SK-N-SH (cell line): ENCODE results near the gene MAP4K3. TPM values are rescaled to one million over a fixed set of nuclear protein-coding genes. Genes with fewer than 3 reads are reported as not detected.

ENCODE experiments used
- CTCF ChIA-PET: fragments of 300-600, 350-600 bp; formaldehyde crosslinking; extraction: SDS; loops from one replicate; lab custom pipeline; 2021; lab: Yijun Ruan, JAX
- POLR2A ChIA-PET: fragments of 350-600 bp; sonication (Branson Sonifier 250); formaldehyde crosslinking; extraction: SDS; loops from one replicate; lab custom pipeline; 2020; ENCODE audit warnings: antibody characterized with exemption, inconsistent platforms; lab: Yijun Ruan, JAX
- DNase-seq: peaks from one replicate; pipeline ENCODE4 v3.0.0; 2012
- H2AFZ ChIP-seq: fragments of 200-600 bp; sonication (generic); 2 replicates; pipeline ENCODE4 v1.8.1; 2016; ENCODE audit warnings: antibody characterized with exemption, mild to moderate bottlenecking, low read depth
- H3F3A ChIP-seq: fragments of 200-600 bp; sonication (generic); replicated peaks from 2 replicates; pipeline ENCODE3; 2016; ENCODE audit warnings: antibody characterized with exemption, mild to moderate bottlenecking; ENCODE audit not compliant: insufficient read depth
- H3K27ac ChIP-seq, 2 experiments: fragments of 200-500 bp in 1 of 2; fragments of 200-600 bp in 1 of 2; sonication (Bioruptor generic) in 1 of 2; sonication (generic), shearing (Covaris generic) in 1 of 2; 2 replicates each; pipeline versions ENCODE4 v1.5.1 to v1.6.1; 2014 to 2016; ENCODE audit warnings: low read depth in 2 of 2, inconsistent platforms in 1 of 2, low read length in 1 of 2, mild to moderate bottlenecking in 1 of 2, mixed read lengths in 1 of 2
- H3K27me3 ChIP-seq: fragments of 200-600 bp; sonication (generic), shearing (Covaris generic); 2 replicates; pipeline ENCODE4 v1.6.1; 2016; ENCODE audit warnings: mixed run types; ENCODE audit not compliant: insufficient read depth
- H3K36me3 ChIP-seq, 2 experiments: fragments of 200-500 bp in 1 of 2; fragments of 200-600 bp in 1 of 2; sonication (Bioruptor generic) in 1 of 2; sonication (generic) in 1 of 2; replicated peaks in 1 of 2; 2 replicates each; pipeline versions ENCODE3 to v1.5.1; 2014 to 2016; ENCODE audit warnings: low read length in 1 of 2, mild to moderate bottlenecking in 1 of 2; ENCODE audit not compliant: insufficient read depth in 2 of 2, control insufficient read depth in 1 of 2
- H3K4me1 ChIP-seq, 2 experiments: fragments of 200-500 bp in 1 of 2; fragments of 200-600 bp in 1 of 2; sonication (Bioruptor generic) in 1 of 2; sonication (generic), shearing (Covaris generic) in 1 of 2; 2 replicates each; pipeline versions ENCODE4 v1.5.1 to v1.6.1; 2014 to 2016; ENCODE audit warnings: low read depth in 1 of 2, low read length in 1 of 2, mixed run types in 1 of 2; ENCODE audit not compliant: insufficient read depth in 2 of 2, control insufficient read depth in 1 of 2
- H3K4me2 ChIP-seq: fragments of 200-600 bp; sonication (generic), shearing (Covaris generic); 2 replicates; pipeline ENCODE4 v1.6.1; 2017; ENCODE audit warnings: mixed run types
- H3K4me3 ChIP-seq, 2 experiments: fragments of 200-500 bp in 1 of 2; fragments of 200-600 bp in 1 of 2; sonication (Bioruptor generic) in 1 of 2; sonication (generic), shearing (Covaris generic) in 1 of 2; 2 replicates each; pipeline versions ENCODE4 v1.5.1 to v1.8.1; 2014 to 2016; ENCODE audit warnings: low read depth in 2 of 2, inconsistent platforms in 1 of 2, low read length in 1 of 2, mild to moderate bottlenecking in 1 of 2, mixed read lengths in 1 of 2, moderate library complexity in 1 of 2
- H3K79me2 ChIP-seq: fragments of 200-600 bp; sonication (generic); 2 replicates; pipeline ENCODE4 v1.8.1; 2017; ENCODE audit warnings: mild to moderate bottlenecking; ENCODE audit not compliant: insufficient read depth
- H3K9ac ChIP-seq: fragments of 200-600 bp; sonication (generic); 2 replicates; pipeline ENCODE4 v1.6.1; 2017; ENCODE audit warnings: mixed run types
- H3K9me2 ChIP-seq: fragments of 200-600 bp; sonication (generic); 2 replicates; pipeline ENCODE4 v1.6.1; 2017; ENCODE audit warnings: mixed run types
- H3K9me3 ChIP-seq: fragments of 200-600 bp; sonication (generic); 2 replicates; pipeline ENCODE4 v1.6.1; 2017; ENCODE audit warnings: mixed run types, mild to moderate bottlenecking, moderate library complexity
- H4K20me1 ChIP-seq: fragments of 200-600 bp; sonication (generic); 2 replicates; pipeline ENCODE4 v1.6.1; 2017; ENCODE audit warnings: mild to moderate bottlenecking, mixed run types; ENCODE audit not compliant: insufficient read depth
- CHD2 ChIP-seq: fragments of 150-350 bp; IDR thresholded peaks from 2 replicates; pipeline ENCODE4 v1.6.1; 2018; ENCODE audit warnings: low read length; ENCODE audit not compliant: partially characterized antibody
- ELF1 ChIP-seq: IDR thresholded peaks from 2 replicates; pipeline ENCODE4 v1.4.0; 2012
- GABPA ChIP-seq: IDR thresholded peaks from 2 replicates; pipeline ENCODE4 v1.4.0; 2012; ENCODE audit warnings: low read depth, mild to moderate bottlenecking
- NFIC ChIP-seq: IDR thresholded peaks from 2 replicates; pipeline ENCODE4 v1.4.0; 2012; ENCODE audit warnings: borderline replicate concordance
- PBX3 ChIP-seq: IDR thresholded peaks from 2 replicates; pipeline ENCODE4; 2012
- SIN3A ChIP-seq: IDR thresholded peaks from 2 replicates; pipeline ENCODE4 v1.6.1; 2012; ENCODE audit warnings: low read depth, mild to moderate bottlenecking, low read length, moderate library complexity, borderline replicate concordance
- TAF1 ChIP-seq: IDR thresholded peaks from 2 replicates; pipeline ENCODE4 v1.6.1; 2012; ENCODE audit warnings: low read depth, mild to moderate bottlenecking, low read length, moderate library complexity, borderline replicate concordance
- TCF12 ChIP-seq: IDR thresholded peaks from 2 replicates; pipeline ENCODE4 v1.4.0; 2012
- TEAD4 ChIP-seq: IDR thresholded peaks from 2 replicates; pipeline ENCODE4 v1.4.0; 2012; ENCODE audit warnings: mild to moderate bottlenecking, borderline replicate concordance; ENCODE audit not compliant: insufficient read depth
- YY1 ChIP-seq: IDR thresholded peaks from 2 replicates; pipeline ENCODE4 v1.4.0; 2012; ENCODE audit warnings: low read depth, mild to moderate bottlenecking
- WGBS: methylation state at CpG from one replicate; pipeline ENCODE4 v1.1.6; 2017; ENCODE audit warnings: low lambda C conversion rate; 5-methylcytosine and 5-hydroxymethylcytosine counted together
- polyA plus RNA-seq, 3 experiments: library from polyadenylated mRNA; depleted of rRNA; stranded (reverse); fragments of >200 nt; gene quantifications; 2 replicates each; pipeline ENCODE4 v1.2.3, GENCODE V29; 2012
- TF ChIP-seq, protein P1 (sequence below): fragments of 150-350 bp; IDR thresholded peaks from 2 replicates; pipeline ENCODE4 v1.6.1; 2017; ENCODE audit warnings: antibody characterized with exemption, low read length, low read depth, borderline replicate concordance

MAP4K3 gene
- polyA plus RNA-seq, 1 of the 3 experiments (the other 2 are of a cell fraction), result 8.8 TPM

DNA sequence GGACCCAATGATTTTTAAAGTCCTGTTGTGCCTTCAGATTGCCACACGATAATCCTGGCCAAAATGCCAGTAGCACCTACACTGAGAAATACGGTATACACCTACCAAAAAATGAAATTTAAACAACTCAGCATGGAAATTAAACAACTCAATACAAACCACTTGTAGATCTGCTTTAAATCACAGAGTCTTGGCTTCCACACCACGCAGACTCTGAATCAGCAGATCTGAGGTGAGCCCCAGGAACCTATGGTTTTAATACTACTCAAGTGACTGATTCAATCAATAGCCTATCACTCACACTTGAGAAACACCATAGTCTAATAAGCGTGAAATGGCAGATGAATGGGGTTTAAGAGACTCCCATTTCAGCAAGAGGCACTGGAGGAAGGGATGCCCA, 46.9 kb downstream of the MAP4K3 start:
- POLR2A ChIA-PET, result no interaction called here
- Histone ChIP-seq H3K4me3 (no peak overlapping the region), H3K9ac (no peak overlapping the region), H3K27ac (no peak overlapping the region), H3K4me2 (no peak overlapping the region), H3K36me3 (peaks cover 0 to 4% of the 10 kb centered on the region in 2 experiments), H3K9me2 (no peaks in the 10 kb centered on the region), H4K20me1 (peaks cover 13% of the 10 kb centered on the region; the same call in 1 of the 2 replicates), H3K4me1 (peaks cover 9 to 34% of the 10 kb centered on the region in 2 experiments; a peak in 2 of 4 replicates), H3F3A (peaks cover 3% of the 10 kb centered on the region), H3K27me3 (no peaks in the 10 kb centered on the region), H2AFZ (no peak overlapping the region)
- no peak for DNase-seq
- 80% methylated on average over 4 of the region's 4 CpGs for WGBS
- CTCF ChIA-PET, result no interaction called here
- TF ChIP-seq NFIC (no peak), SIN3A (no peak), ELF1 (no peak), TAF1 (no peak), CHD2 (no peak), YY1 (no peak), TEAD4 (no peak), TCF12 (no peak), PBX3 (no peak), GABPA (no peak)
- TF ChIP-seq, protein P1, sequence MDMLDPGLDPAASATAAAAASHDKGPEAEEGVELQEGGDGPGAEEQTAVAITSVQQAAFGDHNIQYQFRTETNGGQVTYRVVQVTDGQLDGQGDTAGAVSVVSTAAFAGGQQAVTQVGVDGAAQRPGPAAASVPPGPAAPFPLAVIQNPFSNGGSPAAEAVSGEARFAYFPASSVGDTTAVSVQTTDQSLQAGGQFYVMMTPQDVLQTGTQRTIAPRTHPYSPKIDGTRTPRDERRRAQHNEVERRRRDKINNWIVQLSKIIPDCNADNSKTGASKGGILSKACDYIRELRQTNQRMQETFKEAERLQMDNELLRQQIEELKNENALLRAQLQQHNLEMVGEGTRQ, result no peak
- TF ChIP-seq, all 33 proteins: peak for 0
- peaks cover 7% of the 10 kb centered on the region; the same call in 1 of the 2 replicates for H3K9me3 ChIP-seq
- H3K79me2 ChIP-seq, result peaks cover 92% of the 10 kb centered on the region

GRCh38 chr2:39386064-39386463, 51.0 kb downstream of the MAP4K3 start:
- H2AFZ ChIP-seq, result no peak overlapping the region
- H3K79me2 ChIP-seq, result peaks cover 95% of the 10 kb centered on the region
- no peaks in the 10 kb centered on the region for H3F3A ChIP-seq
- peaks cover 9 to 24% of the 10 kb centered on the region in 2 experiments for H3K4me1 ChIP-seq
- H3K4me3 ChIP-seq, result no peak overlapping the region
- CTCF ChIA-PET, result interaction anchor here (1.5 kb wide), 1 partner anchor 47 kb away, joined by 3 read pairs; no protein-coding TSS in a partner anchor
- H3K9me2 ChIP-seq, result no peaks in the 10 kb centered on the region
- H3K27ac ChIP-seq, result no peak overlapping the region
- TF ChIP-seq CHD2, result no peak
- H3K27me3 ChIP-seq, result no peaks in the 10 kb centered on the region
- no peak for DNase-seq
- peaks cover 7% of the 10 kb centered on the region; the same call in 1 of the 2 replicates for H4K20me1 ChIP-seq
- H3K9me3 ChIP-seq, result peaks cover 7% of the 10 kb centered on the region; the same call in 1 of the 2 replicates
- POLR2A ChIA-PET, result no interaction called here
- no peak overlapping the region for H3K4me2 ChIP-seq
- H3K36me3 ChIP-seq, result peaks cover 0 to 4% of the 10 kb centered on the region in 2 experiments
- no peak overlapping the region for H3K9ac ChIP-seq
